Activated B cell treated with CpG ODN at 0.5 μM for 24 hours (primary cell): ENCODE measurements around the gene SYNGAP1. TPM values are rescaled to one million over a fixed set of nuclear protein-coding genes. Genes with fewer than 3 reads are reported as not detected.

Experiments used
- ATAC-seq: fragments of 200-7000 bp; cut with Tn5 transposase; one replicate; pipeline ENCODE4 v1.10.0; 2021; ENCODE audit warnings: low read depth, mild to moderate bottlenecking, moderate library complexity
- CTCF ChIA-PET: fragments of 350-600 bp; sonication (Branson Sonifier 250); formaldehyde crosslinking; loops from one replicate; lab custom pipeline; 2021; ENCODE audit warnings: antibody characterized with exemption; lab: Charles Lee
- POLR2A ChIA-PET: fragments of 350-600 bp; sonication (Branson Sonifier 250); formaldehyde crosslinking; loops from one replicate; lab custom pipeline; 2021; ENCODE audit warnings: antibody characterized with exemption; lab: Charles Lee
- DNase-seq: peaks from one replicate; pipeline ENCODE4 v3.0.0; 2022
- H3K27ac Mint-ChIP-seq: one replicate; pipeline ENCODE4 v1.8.0; 2020; ENCODE audit warnings: mixed read lengths
- H3K27me3 Mint-ChIP-seq: one replicate; pipeline ENCODE4 v1.8.0; 2021; ENCODE audit warnings: mixed read lengths
- H3K36me3 Mint-ChIP-seq: one replicate; pipeline ENCODE4 v1.8.0; 2021; ENCODE audit warnings: low read depth, mixed read lengths
- H3K4me1 Mint-ChIP-seq: one replicate; pipeline ENCODE4 v1.8.0; 2021; ENCODE audit warnings: mixed read lengths
- H3K4me3 Mint-ChIP-seq: one replicate; pipeline ENCODE4 v1.8.0; 2020; ENCODE audit warnings: mild to moderate bottlenecking, mixed read lengths
- H3K9me3 Mint-ChIP-seq: one replicate; pipeline ENCODE4 v1.8.0; 2020; ENCODE audit warnings: mixed read lengths
- CTCF ChIP-seq: fragments of 200-600 bp; IDR thresholded peaks from one replicate; pipeline ENCODE4 v1.8.0; 2022; ENCODE audit warnings: antibody characterized with exemption, mild to moderate bottlenecking
- intact Hi-C: fragments of 100-400 bp; cut with micrococcal nuclease; formaldehyde crosslinking; loops from one replicate; pipeline ENCODE4 v1.15.1; 2024
- total RNA-seq: library from RNA; stranded (reverse); gene quantifications from 2 replicates; pipeline ENCODE4 v1.2.3, GENCODE V29; 2022

The SYNGAP1 gene
- total RNA-seq, 1 donor from 2014 or later: 25.4 TPM

DNA sequence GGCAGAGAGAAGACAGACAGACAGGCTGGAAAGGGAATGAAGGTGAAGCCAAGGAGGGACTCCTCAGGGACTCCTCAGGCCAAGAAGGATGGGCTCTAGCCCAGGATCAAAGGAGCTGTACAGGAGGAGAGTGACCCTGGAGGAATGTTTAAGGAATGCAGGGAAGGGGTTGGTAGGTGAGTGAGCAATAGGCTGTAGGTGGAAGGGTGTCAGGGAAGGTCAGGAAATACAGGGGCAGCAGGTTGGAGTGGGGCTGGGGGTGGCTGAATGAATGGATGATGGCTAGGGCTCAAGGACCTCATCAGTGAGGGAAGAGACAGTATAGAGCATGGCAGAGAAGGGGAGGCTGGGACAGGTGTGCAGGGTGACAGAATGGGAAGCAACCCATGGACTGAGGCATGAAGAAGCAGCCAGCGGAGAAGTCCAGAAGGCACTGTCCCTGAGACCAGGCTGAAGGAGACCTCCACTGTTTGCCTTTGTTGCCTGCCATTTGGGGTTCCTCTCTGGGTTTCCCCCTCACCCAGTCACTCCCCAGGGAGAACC lies 13.2 kb downstream of the SYNGAP1 start:
- no peaks in the 10 kb centered on the region for H3K9me3 Mint-ChIP-seq
- no peak for DNase-seq
- no peak for TF ChIP-seq CTCF
- peaks cover 28% of the 10 kb centered on the region for H3K36me3 Mint-ChIP-seq
- peak overlapping the region; percentile 60 for H3K27ac Mint-ChIP-seq
- POLR2A ChIA-PET: interaction anchor here (0.5 to 3.3 kb wide), 4 partner anchors 8 to 322 kb away, joined by 3 to 27 read pairs (median 5); partner anchors contain the start of gene ZBTB9
- peaks cover 63% of the 10 kb centered on the region for H3K4me1 Mint-ChIP-seq
- no peaks in the 10 kb centered on the region for H3K27me3 Mint-ChIP-seq
- intact Hi-C loops: loop anchor here (5.0 kb wide), 2 partner anchors 226 to 354 kb away; partner anchors contain the start of genes LEMD2 and RING1
- CTCF ChIA-PET: interaction anchor here (0.8 kb wide), 1 partner anchor 42 kb away, joined by 3 read pairs; no protein-coding TSS in a partner anchor
- no peak for ATAC-seq
- peak overlapping the region; percentile 67 for H3K4me3 Mint-ChIP-seq

- ChIA-PET POLR2A (interaction anchor here (3.3 kb wide), 1 partner anchor 21 kb away, joined by 27 read pairs; the partner anchor contains the start of gene ZBTB9), CTCF (no interaction called here)
- ATAC-seq: no peak
- TF ChIP-seq CTCF: no peak
- Mint-ChIP-seq H3K4me3 (no peak overlapping the region), H3K27ac (peak overlapping the region; percentile 6), H3K9me3 (no peaks in the 10 kb centered on the region), H3K36me3 (peaks cover 34% of the 10 kb centered on the region), H3K27me3 (no peaks in the 10 kb centered on the region), H3K4me1 (peaks cover 57% of the 10 kb centered on the region)
- DNase-seq: no peak
- intact Hi-C loops: loop anchor here (5.0 kb wide), 2 partner anchors 226 to 354 kb away; partner anchors contain the start of genes LEMD2 and RING1
Measured at GRCh38 chr6:33433544-33434191, 13.8 kb downstream of the SYNGAP1 start.

DNA sequence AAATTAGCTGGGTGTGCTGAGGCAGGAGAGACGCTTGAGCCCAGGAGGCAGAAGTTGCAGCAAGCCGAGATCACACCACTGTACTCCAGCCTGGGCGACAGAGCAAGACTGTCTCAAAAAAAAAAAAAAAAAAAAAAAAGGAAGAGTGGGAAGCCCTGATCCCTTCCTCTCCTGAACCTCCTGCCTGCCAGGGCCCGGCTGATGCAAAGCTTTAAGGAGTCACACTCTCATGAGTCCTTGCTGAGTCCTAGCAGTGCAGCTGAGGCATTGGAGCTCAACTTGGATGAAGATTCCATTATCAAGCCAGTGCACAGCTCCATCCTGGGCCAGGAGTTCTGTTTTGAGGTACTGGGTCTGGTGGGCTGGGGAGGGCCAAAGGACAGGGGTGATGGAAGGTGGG lies 15.1 kb downstream of the SYNGAP1 start:
- no peaks in the 10 kb centered on the region for H3K27me3 Mint-ChIP-seq
- CTCF ChIA-PET: no interaction called here

DNA sequence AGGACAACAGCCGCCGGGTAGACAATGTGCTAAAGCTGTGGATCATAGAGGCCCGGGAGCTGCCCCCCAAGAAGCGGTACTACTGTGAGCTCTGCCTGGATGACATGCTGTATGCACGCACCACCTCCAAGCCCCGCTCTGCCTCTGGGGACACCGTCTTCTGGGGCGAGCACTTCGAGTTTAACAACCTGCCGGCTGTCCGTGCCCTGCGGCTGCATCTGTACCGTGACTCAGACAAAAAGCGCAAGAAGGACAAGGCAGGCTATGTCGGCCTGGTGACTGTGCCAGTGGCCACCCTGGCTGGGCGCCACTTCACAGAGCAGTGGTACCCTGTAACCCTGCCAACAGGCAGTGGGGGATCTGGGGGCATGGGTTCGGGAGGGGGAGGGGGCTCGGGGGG lies 17.8 kb downstream of the SYNGAP1 start:
- no peak for DNase-seq
- intact Hi-C loops: no loop called here
- TF ChIP-seq CTCF: no peak
- POLR2A ChIA-PET: no interaction called here
- Mint-ChIP-seq H3K27me3 (no peaks in the 10 kb centered on the region), H3K36me3 (peaks cover 67% of the 10 kb centered on the region), H3K27ac (no peak overlapping the region), H3K4me1 (peaks cover 17% of the 10 kb centered on the region), H3K4me3 (no peak overlapping the region), H3K9me3 (no peaks in the 10 kb centered on the region)
- no peak for ATAC-seq
- CTCF ChIA-PET: interaction anchor here (1.2 kb wide), 1 partner anchor 15 kb away, joined by 3 read pairs; no protein-coding TSS in a partner anchor

More for the DNA sequence above, 15.1 kb downstream of the SYNGAP1 start:
- Mint-ChIP-seq H3K4me1 (peaks cover 44% of the 10 kb centered on the region), H3K36me3 (peaks cover 45% of the 10 kb centered on the region), H3K4me3 (no peak overlapping the region), H3K27ac (no peak overlapping the region), H3K9me3 (no peaks in the 10 kb centered on the region)
- TF ChIP-seq CTCF: no peak
- intact Hi-C loops: loop anchor here (5.0 kb wide), 2 partner anchors 228 to 352 kb away; partner anchors contain the start of genes LEMD2 and RING1
- POLR2A ChIA-PET: interaction anchor here (0.6 kb wide), 1 partner anchor 464 kb away, joined by 3 read pairs; no protein-coding TSS in a partner anchor
- no peak for DNase-seq
- ATAC-seq: no peak

GRCh38 chr6:33438978-33439594 lies 19.2 kb downstream of the SYNGAP1 start:
- DNase-seq (no peak), ATAC-seq (no peak)
- H3K4me3 Mint-ChIP-seq: no peak overlapping the region
- intact Hi-C loops: no loop called here
- no peak for TF ChIP-seq CTCF
- H3K4me1 Mint-ChIP-seq: peaks cover 4% of the 10 kb centered on the region
- CTCF ChIA-PET: no interaction called here
- no peaks in the 10 kb centered on the region for H3K27me3 Mint-ChIP-seq
- H3K36me3 Mint-ChIP-seq: peaks cover 74% of the 10 kb centered on the region
- no peaks in the 10 kb centered on the region for H3K9me3 Mint-ChIP-seq
- H3K27ac Mint-ChIP-seq: no peak overlapping the region
- POLR2A ChIA-PET: no interaction called here
